Activated naive CD4-positive, alpha-beta T cell treated with anti-CD3 and anti-CD28 coated beads, Interleukin-2, amount 50 U/mL, for 16 hours (primary cell): ENCODE results near the gene VPS13D.
"Not testable (repeated sequence)": the region's sequence is repeated elsewhere in the genome, so short reads cannot be mapped to it uniquely, and the experiment has no call there.

Experiments
- DNase-seq: peaks from one replicate; pipeline ENCODE4 v3.0.0-alpha.2; 2020

The VPS13D gene

GRCh38 chr1:12375133-12375829 lies 145.5 kb downstream of the VPS13D start:
- no peak for DNase-seq

- DNase-seq: no peak
These were observed 146.6 kb downstream of the VPS13D start for GRCh38 chr1:12376236-12377045.

- DNase-seq: no peak
These were observed 150.8 kb downstream of the VPS13D start for GRCh38 chr1:12380326-12381249.

GRCh38 chr1:12383001-12383400 lies 153.2 kb downstream of the VPS13D start:
- DNase-seq: no peak

GRCh38 chr1:12383786-12384185 lies 154.0 kb downstream of the VPS13D start:
- no peak for DNase-seq

- no peak for DNase-seq
These were observed 155.1 kb downstream of the VPS13D start for GRCh38 chr1:12384836-12385456.

GRCh38 chr1:12386130-12386529 lies 156.3 kb downstream of the VPS13D start:
- peak; percentile 15 for DNase-seq

GRCh38 chr1:12387641-12388040 lies 157.8 kb downstream of the VPS13D start:
- no peak for DNase-seq

- not testable (repeated sequence) for DNase-seq
These were observed 160.5 kb downstream of the VPS13D start for GRCh38 chr1:12390296-12390695.

GRCh38 chr1:12397462-12398450 lies 167.9 kb downstream of the VPS13D start:
- no peak for DNase-seq

GRCh38 chr1:12398479-12398878 lies 168.6 kb downstream of the VPS13D start:
- no peak for DNase-seq

GRCh38 chr1:12400027-12400693 lies 170.3 kb downstream of the VPS13D start:
- DNase-seq: no peak

- DNase-seq: no peak
These were observed 172.4 kb downstream of the VPS13D start for GRCh38 chr1:12402159-12402673.

- DNase-seq: no peak
These were observed 173.0 kb downstream of the VPS13D start for GRCh38 chr1:12402842-12403241.

GRCh38 chr1:12404918-12405317 lies 175.1 kb downstream of the VPS13D start:
- DNase-seq: no peak

GRCh38 chr1:12405325-12406210 lies 175.7 kb downstream of the VPS13D start:
- no peak for DNase-seq

GRCh38 chr1:12406211-12407021 lies 176.6 kb downstream of the VPS13D start:
- DNase-seq: no peak
